Measurements from ENCODE around the gene SERPINA5. TPM values are rescaled to one million over a fixed set of nuclear protein-coding genes. Genes with fewer than 3 reads are reported as not detected.

The SERPINA5 gene
- total RNA-seq, 3 donors from 2014 or later (not counting 1 experiment from before 2014, with no cell fraction given): not detected

DNA sequence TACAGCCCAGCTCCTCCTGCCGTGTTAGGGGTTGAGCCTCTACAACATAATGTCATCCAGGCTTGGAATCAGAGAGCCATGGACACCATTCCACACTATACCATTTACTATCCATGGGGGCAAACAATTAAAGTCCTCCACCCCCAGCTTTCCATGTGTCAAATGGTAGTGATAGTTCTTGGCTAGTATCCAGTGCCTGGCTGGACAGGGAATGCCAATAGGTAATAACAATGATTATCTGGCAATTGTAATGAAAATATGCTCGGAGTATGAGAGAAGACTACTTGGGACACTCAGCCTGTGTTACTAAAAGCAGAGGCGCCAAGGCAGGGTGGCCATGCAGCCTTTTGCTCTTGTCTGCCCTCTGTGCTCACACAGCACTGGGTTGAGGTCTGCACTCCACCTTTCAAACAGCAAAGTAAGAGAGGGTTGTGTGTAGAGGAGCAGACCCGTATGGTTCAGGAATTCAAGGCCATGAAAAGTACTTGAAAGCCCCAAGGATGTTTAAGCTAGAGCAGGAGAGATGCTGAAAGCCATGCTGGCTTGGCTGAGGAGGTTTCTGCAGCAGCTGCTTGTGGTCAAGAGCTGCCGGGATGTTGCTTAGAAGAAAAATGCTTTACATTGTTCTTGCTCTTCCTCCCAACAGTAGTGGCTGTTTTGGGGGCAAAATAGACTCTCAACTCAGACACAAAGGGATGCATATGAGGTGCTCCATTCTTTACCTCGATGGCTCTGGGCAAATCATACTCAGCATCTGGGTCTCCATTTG is 41.6 kb downstream of the SERPINA5 start:
- DNase-seq: no peak
- WGBS (ENCODE audit: insufficient coverage): 67% methylated on average over 6 of the region's 6 CpGs
- intact Hi-C loops (cut with micrococcal nuclease): no loop called here
- H3K4me1 ChIP-seq (ENCODE audit: control insufficient read depth, insufficient read depth, low read length): no peaks in the 10 kb centered on the region
- no peaks in the 10 kb centered on the region for H3K36me3 Mint-ChIP-seq
- H3K36me3 ChIP-seq (ENCODE audit: control insufficient read depth, insufficient read depth, low read length): no peaks in the 10 kb centered on the region
- no peak overlapping the region for H3K27ac Mint-ChIP-seq
- no peak overlapping the region for H3K4me3 Mint-ChIP-seq
- H3K27me3 Mint-ChIP-seq (ENCODE audit: low read depth in 2 of 2): no peaks in the 10 kb centered on the region
- TF ChIP-seq, protein P1, sequence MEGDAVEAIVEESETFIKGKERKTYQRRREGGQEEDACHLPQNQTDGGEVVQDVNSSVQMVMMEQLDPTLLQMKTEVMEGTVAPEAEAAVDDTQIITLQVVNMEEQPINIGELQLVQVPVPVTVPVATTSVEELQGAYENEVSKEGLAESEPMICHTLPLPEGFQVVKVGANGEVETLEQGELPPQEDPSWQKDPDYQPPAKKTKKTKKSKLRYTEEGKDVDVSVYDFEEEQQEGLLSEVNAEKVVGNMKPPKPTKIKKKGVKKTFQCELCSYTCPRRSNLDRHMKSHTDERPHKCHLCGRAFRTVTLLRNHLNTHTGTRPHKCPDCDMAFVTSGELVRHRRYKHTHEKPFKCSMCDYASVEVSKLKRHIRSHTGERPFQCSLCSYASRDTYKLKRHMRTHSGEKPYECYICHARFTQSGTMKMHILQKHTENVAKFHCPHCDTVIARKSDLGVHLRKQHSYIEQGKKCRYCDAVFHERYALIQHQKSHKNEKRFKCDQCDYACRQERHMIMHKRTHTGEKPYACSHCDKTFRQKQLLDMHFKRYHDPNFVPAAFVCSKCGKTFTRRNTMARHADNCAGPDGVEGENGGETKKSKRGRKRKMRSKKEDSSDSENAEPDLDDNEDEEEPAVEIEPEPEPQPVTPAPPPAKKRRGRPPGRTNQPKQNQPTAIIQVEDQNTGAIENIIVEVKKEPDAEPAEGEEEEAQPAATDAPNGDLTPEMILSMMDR (IDR thresholded peaks at IDR 0.05): no peak
- H3K4me1 Mint-ChIP-seq: no peaks in the 10 kb centered on the region
- H3K27me3 ChIP-seq (ENCODE audit: control insufficient read depth, insufficient read depth, low read length): no peaks in the 10 kb centered on the region
- H3K4me3 ChIP-seq (ENCODE audit: low read length): no peak overlapping the region
- no peak overlapping the region for H3K27ac ChIP-seq (ENCODE audit: low read length)
- H3K9me3 Mint-ChIP-seq: peaks cover 3 to 5% of the 10 kb centered on the region in 2 donors
- peaks cover 11% of the 10 kb centered on the region for H3K9me3 ChIP-seq (ENCODE audit: control insufficient read depth, insufficient read depth, low read length)
- ATAC-seq: no peak

DNA sequence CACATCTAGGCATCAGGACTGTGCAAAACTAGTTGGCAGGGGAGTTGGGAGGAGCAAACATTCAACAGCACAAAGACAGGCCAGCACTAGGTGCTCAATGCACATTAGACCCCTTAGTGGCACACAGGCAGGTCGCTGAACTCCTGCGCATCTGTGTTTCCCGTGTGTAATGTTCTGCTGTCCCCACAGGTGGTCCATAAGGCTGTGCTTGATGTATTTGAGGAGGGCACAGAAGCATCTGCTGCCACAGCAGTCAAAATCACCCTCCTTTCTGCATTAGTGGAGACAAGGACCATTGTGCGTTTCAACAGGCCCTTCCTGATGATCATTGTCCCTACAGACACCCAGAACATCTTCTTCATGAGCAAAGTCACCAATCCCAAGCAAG is 42.2 kb downstream of the SERPINA5 start:
- no peaks in the 10 kb centered on the region for H3K4me1 ChIP-seq (ENCODE audit: control insufficient read depth, insufficient read depth, low read length)
- no peaks in the 10 kb centered on the region for H3K36me3 ChIP-seq (ENCODE audit: control insufficient read depth, insufficient read depth, low read length)
- H3K4me1 Mint-ChIP-seq: no peaks in the 10 kb centered on the region
- H3K27ac Mint-ChIP-seq: no peak overlapping the region
- no peaks in the 10 kb centered on the region for H3K27me3 ChIP-seq (ENCODE audit: control insufficient read depth, insufficient read depth, low read length)
- H3K4me3 ChIP-seq (ENCODE audit: low read length): no peak overlapping the region
- H3K4me3 Mint-ChIP-seq: no peak overlapping the region
- TF ChIP-seq, protein P1 (IDR thresholded peaks at IDR 0.05): no peak
- H3K9me3 ChIP-seq (ENCODE audit: control insufficient read depth, insufficient read depth, low read length): peaks cover 8% of the 10 kb centered on the region
- H3K36me3 Mint-ChIP-seq: no peaks in the 10 kb centered on the region
- ATAC-seq (no peak), DNase-seq (no peak)
- H3K27ac ChIP-seq (ENCODE audit: low read length): no peak overlapping the region
- peaks cover 2 to 5% of the 10 kb centered on the region in 2 donors for H3K9me3 Mint-ChIP-seq
- intact Hi-C loops (cut with micrococcal nuclease): no loop called here
- WGBS (ENCODE audit: insufficient coverage): 87% methylated on average over 4 of the region's 4 CpGs
- peaks cover 0 to under 1% of the 10 kb centered on the region in 2 donors for H3K27me3 Mint-ChIP-seq (ENCODE audit: low read depth in 2 of 2)

DNA sequence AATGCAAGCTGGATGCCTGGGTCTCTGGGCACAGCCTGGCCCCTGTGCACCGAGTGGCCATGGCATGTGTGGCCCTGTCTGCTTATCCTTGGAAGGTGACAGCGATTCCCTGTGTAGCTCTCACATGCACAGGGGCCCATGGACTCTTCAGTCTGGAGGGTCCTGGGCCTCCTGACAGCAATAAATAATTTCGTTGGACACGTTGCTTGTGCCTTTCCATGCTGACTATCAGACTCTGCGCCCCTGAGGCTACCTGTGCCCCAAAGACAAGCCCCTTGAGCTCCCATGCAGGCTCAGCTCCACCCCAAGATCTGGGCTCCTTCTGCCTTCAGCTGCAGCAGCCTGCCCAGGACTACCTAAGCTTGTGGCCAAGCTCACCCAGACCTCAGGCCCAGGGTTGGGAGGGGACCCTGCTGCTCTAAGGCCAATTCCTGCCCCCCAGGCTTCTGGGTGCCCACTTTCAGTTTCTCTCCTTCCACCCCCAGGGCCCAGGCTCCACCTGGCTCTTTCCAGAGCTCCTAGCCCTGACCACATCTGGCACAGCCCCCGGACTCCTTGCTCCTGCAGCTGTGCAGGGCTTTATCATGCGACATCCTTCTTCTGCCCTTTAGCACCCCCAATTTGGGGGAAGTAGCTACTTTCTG is 42.8 kb downstream of the SERPINA5 start:
- H3K9me3 ChIP-seq (ENCODE audit: control insufficient read depth, insufficient read depth, low read length): peaks cover 2% of the 10 kb centered on the region
- 78% methylated on average over 7 of the region's 7 CpGs for WGBS (ENCODE audit: insufficient coverage)
- ATAC-seq (no peak), DNase-seq (no peak)
- H3K4me3 ChIP-seq (ENCODE audit: low read length): no peak overlapping the region
- no peaks in the 10 kb centered on the region for H3K4me1 ChIP-seq (ENCODE audit: control insufficient read depth, insufficient read depth, low read length)
- Mint-ChIP-seq H3K27ac (no peak overlapping the region), H3K27me3 (ENCODE audit: low read depth in 2 of 2) (peaks cover under 1 to 6% of the 10 kb centered on the region in 2 donors), H3K36me3 (no peaks in the 10 kb centered on the region), H3K4me1 (no peaks in the 10 kb centered on the region), H3K4me3 (no peak overlapping the region), H3K9me3 (no peaks in the 10 kb centered on the region)
- no peak overlapping the region for H3K27ac ChIP-seq (ENCODE audit: low read length)
- TF ChIP-seq, protein P1 (IDR thresholded peaks at IDR 0.05): no peak
- H3K27me3 ChIP-seq (ENCODE audit: control insufficient read depth, insufficient read depth, low read length): no peaks in the 10 kb centered on the region
- H3K36me3 ChIP-seq (ENCODE audit: control insufficient read depth, insufficient read depth, low read length): no peaks in the 10 kb centered on the region
- intact Hi-C loops (cut with micrococcal nuclease): no loop called here

Data from natural killer cell (primary cell).